Glomerular endothelial cell (primary cell): ENCODE results near the gene BMP4. TPM values are rescaled to one million over a fixed set of nuclear protein-coding genes. Genes with fewer than 3 reads are reported as not detected.

ENCODE experiments used
- DNase-seq: peaks from one replicate; pipeline ENCODE4 v3.0.0-alpha.2; 2011; ENCODE audit warnings: low read depth, low spot score; ENCODE audit errors: extremely low read depth
- total RNA-seq: library from RNA; depleted of rRNA; stranded (reverse); fragments of >200 nt; gene quantifications from 2 replicates; pipeline ENCODE4 v1.2.3, GENCODE V29; 2015

Gene BMP4
- total RNA-seq, 1 donor from 2014 or later, result 50.6 TPM

GRCh38 chr14:53967606-53968005 lies 11.0 kb upstream of the BMP4 start:
- DNase-seq, result no peak

- DNase-seq, result no peak
These were observed 7.6 kb upstream of the BMP4 start for GRCh38 chr14:53964249-53964648.

GRCh38 chr14:53963320-53964227 lies 6.9 kb upstream of the BMP4 start:
- DNase-seq, result no peak

GRCh38 chr14:53962953-53963319 lies 6.3 kb upstream of the BMP4 start:
- DNase-seq, result no peak

GRCh38 chr14:53958628-53959027 lies 2.0 kb upstream of the BMP4 start:
- DNase-seq, result no peak

- DNase-seq, result no peak
These were observed 1.1 kb upstream of the BMP4 start for GRCh38 chr14:53957739-53958138.

- DNase-seq, result no peak
These were observed 776 bp downstream of the BMP4 start for GRCh38 chr14:53955671-53956426.

GRCh38 chr14:53955229-53955556 lies 1.4 kb downstream of the BMP4 start:
- DNase-seq, result no peak

- no peak for DNase-seq
These were observed 1.9 kb downstream of the BMP4 start for GRCh38 chr14:53954551-53955228.

- DNase-seq, result no peak
These were observed 2.6 kb downstream of the BMP4 start for GRCh38 chr14:53953828-53954550.

GRCh38 chr14:53953002-53953827 lies 3.4 kb downstream of the BMP4 start:
- DNase-seq, result no peak

GRCh38 chr14:53952533-53952932 lies 4.1 kb downstream of the BMP4 start:
- DNase-seq, result no peak

- no peak for DNase-seq
These were observed 4.9 kb downstream of the BMP4 start for GRCh38 chr14:53951627-53952303.

GRCh38 chr14:53951243-53951626 lies 5.4 kb downstream of the BMP4 start:
- no peak for DNase-seq

- DNase-seq, result no peak
These were observed 6.4 kb downstream of the BMP4 start for GRCh38 chr14:53950031-53950793.

- DNase-seq, result no peak
These were observed 7.4 kb downstream of the BMP4 start for GRCh38 chr14:53949201-53949600.

GRCh38 chr14:53948205-53948884 lies 8.3 kb downstream of the BMP4 start:
- DNase-seq, result no peak
